ENCODE data around the gene KLHL7.

- TF ChIP-seq CTCF (IDR thresholded peaks at IDR 0.05; ENCODE audit: low read depth, low read length, missing input control), result no peak
- no peak for TF ChIP-seq RAD21 (IDR thresholded peaks at IDR 0.05)
- no peak for TF ChIP-seq GABPA (IDR thresholded peaks at IDR 0.05 in 1 of 2, conservative IDR thresholded peaks at IDR 0.05 in 1 of 2)
- no peak for TF ChIP-seq TAF1 (conservative IDR thresholded peaks at IDR 0.05)
- no peak for TF ChIP-seq EGR1 (IDR thresholded peaks at IDR 0.05; ENCODE audit: low read depth in 2 of 2)
- no peak for TF ChIP-seq YY1 (IDR thresholded peaks at IDR 0.05)
- TF ChIP-seq ZBTB33 (IDR thresholded peaks at IDR 0.05), result no peak
- TF ChIP-seq MAX (IDR thresholded peaks at IDR 0.05), result no peak
These were observed 2.2 kb downstream of the KLHL7 start for GRCh38 chr7:23107781-23108180.
